Measurements from ENCODE around the gene ALK. TPM values are rescaled to one million over a fixed set of nuclear protein-coding genes. Genes with fewer than 3 reads are reported as not detected.

The ALK gene
- total RNA-seq, 1 donor from 2014 or later: 9.6 TPM

- no peak for DNase-seq
- peaks cover 6% of the 10 kb centered on the region for H3K4me1 Mint-ChIP-seq (ENCODE audit: low read depth, unreplicated experiment)
- TF ChIP-seq, protein P1, sequence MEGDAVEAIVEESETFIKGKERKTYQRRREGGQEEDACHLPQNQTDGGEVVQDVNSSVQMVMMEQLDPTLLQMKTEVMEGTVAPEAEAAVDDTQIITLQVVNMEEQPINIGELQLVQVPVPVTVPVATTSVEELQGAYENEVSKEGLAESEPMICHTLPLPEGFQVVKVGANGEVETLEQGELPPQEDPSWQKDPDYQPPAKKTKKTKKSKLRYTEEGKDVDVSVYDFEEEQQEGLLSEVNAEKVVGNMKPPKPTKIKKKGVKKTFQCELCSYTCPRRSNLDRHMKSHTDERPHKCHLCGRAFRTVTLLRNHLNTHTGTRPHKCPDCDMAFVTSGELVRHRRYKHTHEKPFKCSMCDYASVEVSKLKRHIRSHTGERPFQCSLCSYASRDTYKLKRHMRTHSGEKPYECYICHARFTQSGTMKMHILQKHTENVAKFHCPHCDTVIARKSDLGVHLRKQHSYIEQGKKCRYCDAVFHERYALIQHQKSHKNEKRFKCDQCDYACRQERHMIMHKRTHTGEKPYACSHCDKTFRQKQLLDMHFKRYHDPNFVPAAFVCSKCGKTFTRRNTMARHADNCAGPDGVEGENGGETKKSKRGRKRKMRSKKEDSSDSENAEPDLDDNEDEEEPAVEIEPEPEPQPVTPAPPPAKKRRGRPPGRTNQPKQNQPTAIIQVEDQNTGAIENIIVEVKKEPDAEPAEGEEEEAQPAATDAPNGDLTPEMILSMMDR (IDR thresholded peaks at IDR 0.05; ENCODE audit: partially characterized antibody, unreplicated experiment): no peak
These were observed 642.4 kb downstream of the ALK start for GRCh38 chr2:29278966-29279365.

DNA sequence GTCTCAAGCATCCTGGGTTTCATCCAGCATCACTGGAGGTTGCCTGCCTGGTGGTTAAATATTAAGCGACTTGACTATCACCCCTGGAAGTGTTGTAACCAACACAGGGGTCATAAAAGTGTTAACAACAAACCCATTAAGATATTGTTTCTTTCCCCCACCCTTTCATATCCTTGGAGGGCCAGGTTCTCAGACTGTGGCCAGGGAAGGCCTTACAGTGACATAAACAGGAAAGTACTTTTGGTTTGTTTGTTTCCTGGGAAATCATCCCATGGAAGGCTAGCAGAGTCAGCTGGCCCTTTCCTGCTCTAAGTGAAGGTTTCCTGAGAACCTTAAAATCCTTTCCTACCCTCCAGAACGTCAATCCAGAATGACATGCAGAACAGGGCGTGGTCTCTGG lies 645.2 kb downstream of the ALK start:
- TF ChIP-seq, protein P1 (IDR thresholded peaks at IDR 0.05; ENCODE audit: partially characterized antibody, unreplicated experiment): no peak
- Mint-ChIP-seq H3K27me3 (ENCODE audit: unreplicated experiment) (peaks cover 11% of the 10 kb centered on the region), H3K9me3 (ENCODE audit: unreplicated experiment) (peaks cover 9% of the 10 kb centered on the region), H3K36me3 (ENCODE audit: unreplicated experiment) (peaks cover 7% of the 10 kb centered on the region), H3K27ac (ENCODE audit: unreplicated experiment) (no peak overlapping the region), H3K4me3 (ENCODE audit: unreplicated experiment) (no peak overlapping the region), H3K4me1 (ENCODE audit: low read depth, unreplicated experiment) (no peaks in the 10 kb centered on the region)
- DNase-seq: no peak

More at GRCh38 chr2:29278966-29279365, 642.4 kb downstream of the ALK start:
- H3K36me3 Mint-ChIP-seq (ENCODE audit: unreplicated experiment): peaks cover 10% of the 10 kb centered on the region
- H3K9me3 Mint-ChIP-seq (ENCODE audit: unreplicated experiment): peaks cover 9% of the 10 kb centered on the region
- H3K4me3 Mint-ChIP-seq (ENCODE audit: unreplicated experiment): no peak overlapping the region
- no peak overlapping the region for H3K27ac Mint-ChIP-seq (ENCODE audit: unreplicated experiment)
- H3K27me3 Mint-ChIP-seq (ENCODE audit: unreplicated experiment): peaks cover 10% of the 10 kb centered on the region

- TF ChIP-seq, protein P1 (IDR thresholded peaks at IDR 0.05; ENCODE audit: partially characterized antibody, unreplicated experiment): no peak
- Mint-ChIP-seq H3K4me3 (ENCODE audit: unreplicated experiment) (no peak overlapping the region), H3K27ac (ENCODE audit: unreplicated experiment) (no peak overlapping the region), H3K27me3 (ENCODE audit: unreplicated experiment) (peaks cover 11% of the 10 kb centered on the region), H3K4me1 (ENCODE audit: low read depth, unreplicated experiment) (peaks cover 8% of the 10 kb centered on the region), H3K9me3 (ENCODE audit: unreplicated experiment) (peaks cover 9% of the 10 kb centered on the region), H3K36me3 (ENCODE audit: unreplicated experiment) (peaks cover 3% of the 10 kb centered on the region)
- no peak for DNase-seq
These were observed 646.2 kb downstream of the ALK start for GRCh38 chr2:29275186-29275585.

- no peak overlapping the region for H3K4me3 Mint-ChIP-seq (ENCODE audit: unreplicated experiment)
- H3K27me3 Mint-ChIP-seq (ENCODE audit: unreplicated experiment): peaks cover 10% of the 10 kb centered on the region
- TF ChIP-seq, protein P1 (IDR thresholded peaks at IDR 0.05; ENCODE audit: partially characterized antibody, unreplicated experiment): no peak
- H3K9me3 Mint-ChIP-seq (ENCODE audit: unreplicated experiment): peaks cover 5% of the 10 kb centered on the region
- H3K27ac Mint-ChIP-seq (ENCODE audit: unreplicated experiment): no peak overlapping the region
- peaks cover 11% of the 10 kb centered on the region for H3K4me1 Mint-ChIP-seq (ENCODE audit: low read depth, unreplicated experiment)
- no peaks in the 10 kb centered on the region for H3K36me3 Mint-ChIP-seq (ENCODE audit: unreplicated experiment)
- no peak for DNase-seq
These were observed 647.4 kb downstream of the ALK start for GRCh38 chr2:29273685-29274611.

Measured in glutamatergic neuron (in vitro differentiated cells).